Measurements from ENCODE around the gene STX1A. TPM values are rescaled to one million over a fixed set of nuclear protein-coding genes. Genes with fewer than 3 reads are reported as not detected.
"Not testable (repeated sequence)": the region's sequence is repeated elsewhere in the genome, so short reads cannot be mapped to it uniquely, and the experiment has no call there.

STX1A gene
- total and polyA plus RNA-seq, 5 experiments from 2014 or later = 0.69 to 7.8 (median 2.2) TPM

DNA sequence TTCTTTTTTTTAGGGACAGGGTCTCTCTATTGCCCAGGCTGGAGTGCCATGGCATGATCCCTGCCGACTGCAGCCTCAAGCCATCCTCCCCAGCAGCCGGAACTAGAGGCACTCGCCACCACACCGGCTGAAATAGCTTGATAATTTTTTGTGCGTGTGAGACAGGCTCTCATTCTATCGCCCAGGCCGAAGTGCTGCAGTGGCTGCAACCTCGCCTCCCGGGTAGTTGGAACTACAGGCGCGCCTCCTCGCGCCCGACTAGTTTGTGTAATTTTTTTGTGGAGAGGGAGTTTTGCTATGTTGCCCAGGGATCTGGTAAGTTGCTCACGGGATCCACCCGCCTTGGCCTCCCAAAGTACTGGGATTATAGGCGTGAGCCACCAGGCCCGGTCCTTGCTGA lies 34.2 kb downstream of the STX1A start:
- Mint-ChIP-seq H3K9me3 (no peaks in the 10 kb centered on the region), H3K27ac (peak overlapping the region in 3 of 10 donors; percentile 20 to 64 (median 37)), H3K36me3 (peaks cover 0 to 52% (median 11%) of the 10 kb centered on the region in 3 donors), H3K4me3 (peak overlapping the region; percentile 36 to 99 (median 61)), H3K4me1 (peaks cover 27 to 55% (median 51%) of the 10 kb centered on the region in 4 donors), H3K27me3 (no peaks in the 10 kb centered on the region)
- peak in 1 of 10 donors; percentile 47 for DNase-seq
- POLR2A ChIA-PET = interaction anchor here (1.3 kb wide), 1 partner anchor 107 kb away, joined by 3 read pairs; the partner anchor contains the start of gene TBL2
- ATAC-seq = no peak

- H3K36me3 Mint-ChIP-seq = peaks cover 0 to 43% (median 8%) of the 10 kb centered on the region in 3 donors
- ATAC-seq = peak; percentile 29 to 35
- DNase-seq = peak in 1 of 10 donors; percentile 41
- peak overlapping the region; percentile 94 to 99 (median 97) for H3K4me3 Mint-ChIP-seq
- H3K27me3 Mint-ChIP-seq = no peaks in the 10 kb centered on the region
- peak overlapping the region; percentile 85 to 99 (median 96) for H3K27ac Mint-ChIP-seq
- H3K4me1 Mint-ChIP-seq = peaks cover 21 to 59% (median 46%) of the 10 kb centered on the region in 4 donors
- H3K9me3 Mint-ChIP-seq = no peaks in the 10 kb centered on the region
- POLR2A ChIA-PET = interaction anchor here (0.6 to 1.3 kb wide), 7 partner anchors 19 to 906 kb away, joined by 3 to 5 read pairs (median 3); partner anchors contain the start of genes BAZ1B and TBL2
Observed at GRCh38 chr7:73683788-73684693, 35.4 kb downstream of the STX1A start.

GRCh38 chr7:73683056-73683787 lies 36.2 kb downstream of the STX1A start, which contains the start of the genes BUD23 and DNAJC30:
TSS of gene BUD23 (plus strand) at chr7:73683597. CDS start at chr7:73683626, 29 bp downstream.
TSS of gene DNAJC30 (minus strand) at chr7:73683453. CDS start at chr7:73683423, 30 bp downstream.
- DNase-seq (peak; percentile 87 to 98 (median 93)), ATAC-seq (peak; percentile 96 to 97)
- H3K9me3 Mint-ChIP-seq = no peaks in the 10 kb centered on the region
- peak within 1 kb of the TSS; percentile 85 to 99 (median 96) for H3K27ac Mint-ChIP-seq
- H3K36me3 Mint-ChIP-seq = peaks cover 0 to 43% (median 9%) of the 10 kb centered on the region in 3 donors
- peak within 1 kb of the TSS; percentile 94 to 99 (median 97) for H3K4me3 Mint-ChIP-seq
- H3K27me3 Mint-ChIP-seq = no peaks in the 10 kb centered on the region
- POLR2A ChIA-PET = interaction anchor here (0.8 to 1.0 kb wide), 2 partner anchors 18 to 162 kb away, joined by 3 read pairs; partner anchors contain the start of gene BAZ1B
- peaks cover 17 to 54% (median 41%) of the 10 kb centered on the region in 4 donors for H3K4me1 Mint-ChIP-seq

DNA sequence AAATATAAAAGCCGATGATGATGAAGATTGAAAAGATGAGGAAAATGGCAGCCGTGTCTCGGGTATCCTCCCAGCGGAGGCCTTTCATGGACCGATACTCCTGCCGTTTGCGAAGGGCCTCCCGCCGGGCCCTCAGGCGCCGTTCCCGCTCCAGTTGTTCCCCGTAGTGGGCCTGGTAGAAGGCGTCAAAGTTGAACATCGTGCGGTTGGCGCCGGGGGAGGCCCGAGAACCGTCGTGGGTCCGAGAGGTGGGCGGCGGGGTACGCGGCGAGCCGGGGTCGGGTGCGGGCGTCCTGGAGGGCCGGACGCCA lies 36.8 kb downstream of the STX1A start:
- Mint-ChIP-seq H3K4me1 (peaks cover 17 to 56% (median 40%) of the 10 kb centered on the region in 4 donors), H3K36me3 (peaks cover 0 to 46% (median 14%) of the 10 kb centered on the region in 3 donors), H3K9me3 (no peaks in the 10 kb centered on the region), H3K27ac (peak overlapping the region; percentile 63 to 99 (median 96)), H3K27me3 (no peaks in the 10 kb centered on the region), H3K4me3 (peak overlapping the region; percentile 94 to 99 (median 97))
- ATAC-seq (no peak), DNase-seq (no peak)
- POLR2A ChIA-PET = no interaction called here

DNA sequence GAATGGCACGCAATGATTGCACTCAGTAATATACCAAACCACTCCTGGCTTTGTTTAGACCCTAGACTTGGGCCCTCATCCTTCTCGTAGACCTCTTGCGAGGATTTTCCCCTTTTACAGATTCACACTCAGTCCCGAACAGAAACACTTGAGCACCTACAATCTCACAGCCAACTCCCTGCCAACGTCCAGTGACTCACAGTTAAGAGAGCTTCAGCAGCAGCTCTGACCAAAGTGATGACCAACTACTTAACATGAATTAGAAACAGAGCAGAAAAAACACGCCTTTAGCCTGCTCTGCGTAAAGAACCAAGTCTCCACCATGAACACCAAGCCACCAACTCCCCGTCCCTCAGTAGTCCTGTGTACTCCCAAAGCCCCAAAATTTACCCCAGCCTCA lies 38.4 kb downstream of the STX1A start:
- Mint-ChIP-seq H3K27ac (peak overlapping the region in 5 of 10 donors; percentile 10 to 99 (median 54)), H3K4me1 (peaks cover 17 to 50% (median 37%) of the 10 kb centered on the region in 4 donors), H3K4me3 (peak overlapping the region; percentile 63 to 99 (median 96)), H3K36me3 (peaks cover 0 to 35% (median 16%) of the 10 kb centered on the region in 3 donors), H3K9me3 (no peaks in the 10 kb centered on the region), H3K27me3 (no peaks in the 10 kb centered on the region)
- POLR2A ChIA-PET = interaction anchor here (0.6 kb wide), 1 partner anchor 23 kb away, joined by 4 read pairs; no protein-coding TSS in a partner anchor
- DNase-seq (no peak), ATAC-seq (no peak)

DNA sequence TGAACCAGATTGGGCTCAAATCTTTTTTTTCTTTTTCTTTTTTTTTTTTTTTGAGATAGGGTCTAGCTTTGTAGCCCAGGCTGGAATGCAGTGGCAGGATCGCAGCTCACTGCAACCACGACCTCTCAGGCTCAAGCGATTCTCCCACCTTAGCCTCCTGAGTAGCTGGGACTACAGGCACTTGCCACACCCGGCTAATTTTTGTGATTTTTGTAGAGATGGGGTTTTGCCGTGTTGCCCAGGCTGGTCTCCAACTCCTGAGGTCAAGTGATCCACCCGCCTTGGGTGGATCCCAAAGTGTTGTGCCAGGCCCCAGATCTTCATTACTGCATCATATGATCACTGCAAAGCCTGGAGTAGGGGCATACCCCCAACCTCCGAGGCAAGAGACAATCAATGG lies 39.0 kb downstream of the STX1A start:
- Mint-ChIP-seq H3K9me3 (no peaks in the 10 kb centered on the region), H3K27me3 (no peaks in the 10 kb centered on the region), H3K4me3 (peak overlapping the region in 7 of 10 donors; percentile 11 to 98 (median 94)), H3K4me1 (peaks cover 17 to 48% (median 37%) of the 10 kb centered on the region in 4 donors), H3K36me3 (peaks cover 0 to 34% (median 16%) of the 10 kb centered on the region in 3 donors), H3K27ac (peak overlapping the region in 2 of 10 donors; percentile 10 to 37)
- ATAC-seq (no peak), DNase-seq (no peak)
- POLR2A ChIA-PET = interaction anchor here (0.6 to 0.7 kb wide), 2 partner anchors 9 to 22 kb away, joined by 3 to 4 read pairs; no protein-coding TSS in a partner anchor

- peak overlapping the region in 1 of 10 donors; percentile 24 for H3K4me3 Mint-ChIP-seq
- POLR2A ChIA-PET = interaction anchor here (0.7 kb wide), 1 partner anchor 10 kb away, joined by 3 read pairs; no protein-coding TSS in a partner anchor
- no peaks in the 10 kb centered on the region for H3K9me3 Mint-ChIP-seq
Observed at GRCh38 chr7:73679709-73680108, 39.8 kb downstream of the STX1A start.

GRCh38 chr7:73678862-73679261 lies 40.6 kb downstream of the STX1A start:
- POLR2A ChIA-PET = no interaction called here
- H3K27ac Mint-ChIP-seq = no peak overlapping the region
- peaks cover 0 to 34% (median 16%) of the 10 kb centered on the region in 3 donors for H3K36me3 Mint-ChIP-seq

More at GRCh38 chr7:73679709-73680108, 39.8 kb downstream of the STX1A start:
- peaks cover 17 to 43% (median 34%) of the 10 kb centered on the region in 4 donors for H3K4me1 Mint-ChIP-seq
- DNase-seq = no peak
- H3K27ac Mint-ChIP-seq = no peak overlapping the region
- no peak for ATAC-seq
- H3K27me3 Mint-ChIP-seq = no peaks in the 10 kb centered on the region
- peaks cover 0 to 34% (median 16%) of the 10 kb centered on the region in 3 donors for H3K36me3 Mint-ChIP-seq

DNA sequence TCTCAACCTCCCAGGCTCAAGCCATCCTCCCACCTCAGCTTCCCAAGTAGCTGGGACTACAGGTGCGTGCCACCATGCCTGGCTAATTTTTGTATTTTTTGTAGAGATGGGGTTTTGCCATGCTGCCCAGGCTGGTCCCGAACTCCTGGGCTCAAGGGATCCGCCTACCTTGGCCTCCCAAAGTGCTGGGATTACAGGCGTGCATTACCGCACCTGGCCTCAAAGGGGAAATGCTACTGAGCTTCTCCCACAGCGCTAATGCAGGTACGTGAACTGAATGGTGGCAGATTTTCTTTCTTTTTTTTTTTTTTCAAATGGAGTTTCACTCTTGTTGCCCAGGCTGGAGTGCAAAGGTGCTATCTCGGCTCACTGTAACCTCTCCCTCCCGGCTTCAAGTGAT lies 43.4 kb downstream of the STX1A start:
- peaks cover 3 to 19% (median 9%) of the 10 kb centered on the region in 4 donors for H3K4me1 Mint-ChIP-seq
- H3K4me3 Mint-ChIP-seq, DNase-seq, ATAC-seq, H3K9me3 Mint-ChIP-seq, H3K27me3 Mint-ChIP-seq, H3K27ac Mint-ChIP-seq: not testable (repeated sequence)
- peaks cover 0 to 28% (median 16%) of the 10 kb centered on the region in 3 donors for H3K36me3 Mint-ChIP-seq
- POLR2A ChIA-PET = interaction anchor here (1.2 kb wide), 1 partner anchor 25 kb away, joined by 4 read pairs; no protein-coding TSS in a partner anchor

More at GRCh38 chr7:73678862-73679261, 40.6 kb downstream of the STX1A start:
- DNase-seq = no peak
- H3K27me3 Mint-ChIP-seq = no peaks in the 10 kb centered on the region
- no peak for ATAC-seq
- H3K9me3 Mint-ChIP-seq = no peaks in the 10 kb centered on the region
- no peak overlapping the region for H3K4me3 Mint-ChIP-seq
- H3K4me1 Mint-ChIP-seq = peaks cover 15 to 40% (median 31%) of the 10 kb centered on the region in 4 donors

DNA sequence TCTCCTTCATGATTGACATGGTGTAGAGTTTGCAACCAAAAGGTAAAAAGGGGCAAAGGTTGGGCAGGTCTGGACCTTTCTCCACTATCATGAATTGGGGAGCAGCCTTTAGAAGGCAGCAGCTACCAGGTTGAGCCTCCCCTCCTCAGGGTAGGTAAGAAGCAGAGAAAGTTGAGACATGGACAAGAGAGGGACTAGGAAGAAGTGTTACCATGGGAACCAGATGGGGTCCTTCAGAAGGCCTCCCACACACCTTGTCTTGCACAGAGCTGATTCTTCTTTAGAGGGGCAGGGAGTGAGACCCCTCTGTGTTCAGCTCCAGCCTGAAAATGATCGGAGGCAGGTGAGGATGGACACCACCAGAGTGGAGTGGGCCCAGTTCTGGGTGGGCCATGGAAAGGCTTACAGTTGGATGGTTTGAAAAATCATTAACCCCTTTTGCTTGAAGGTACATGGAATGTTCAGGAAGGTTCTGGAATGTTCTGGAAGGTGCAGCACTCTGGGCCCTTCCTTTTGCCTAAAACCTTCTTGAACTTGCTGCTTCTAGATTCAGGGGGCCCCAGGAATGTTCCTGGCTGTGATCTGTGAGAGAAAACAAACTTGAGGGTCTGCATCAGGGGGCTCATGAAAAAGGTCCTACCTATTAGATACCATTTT lies 44.9 kb downstream of the STX1A start:
- POLR2A ChIA-PET = interaction anchor here (0.6 to 0.7 kb wide), 2 partner anchors 167 to 847 kb away, joined by 3 to 4 read pairs; no protein-coding TSS in a partner anchor
- no peak for DNase-seq
- H3K9me3 Mint-ChIP-seq = no peaks in the 10 kb centered on the region
- H3K4me1 Mint-ChIP-seq = peaks cover 0 to 6% (median 1%) of the 10 kb centered on the region in 4 donors
- ATAC-seq = no peak
- H3K36me3 Mint-ChIP-seq = peaks cover 0 to 21% (median 16%) of the 10 kb centered on the region in 3 donors
- H3K27me3 Mint-ChIP-seq = peaks cover 0 to 2% (median 0%) of the 10 kb centered on the region in 5 donors
- no peak overlapping the region for H3K4me3 Mint-ChIP-seq
- peak overlapping the region in 1 of 10 donors; percentile 5 for H3K27ac Mint-ChIP-seq

- H3K4me1 Mint-ChIP-seq = peaks cover 2 to 11% (median 8%) of the 10 kb centered on the region in 4 donors
- H3K9me3 Mint-ChIP-seq = no peaks in the 10 kb centered on the region
- ATAC-seq = no peak
- H3K27ac Mint-ChIP-seq = peak overlapping the region in 2 of 10 donors; percentile 47 to 63
- no peaks in the 10 kb centered on the region for H3K36me3 Mint-ChIP-seq
- H3K4me3 Mint-ChIP-seq = peak overlapping the region in 1 of 10 donors; percentile 51
- peaks cover 0 to 2% (median 0%) of the 10 kb centered on the region in 5 donors for H3K27me3 Mint-ChIP-seq
- POLR2A ChIA-PET = no interaction called here
- DNase-seq = no peak
Observed at GRCh38 chr7:73671857-73672445, 47.5 kb downstream of the STX1A start.
